Endothelial cell (in vitro differentiated cells): Measurements from ENCODE around the gene RRAGC. TPM values are rescaled to one million over a fixed set of nuclear protein-coding genes. Genes with fewer than 3 reads are reported as not detected.
"Not testable (repeated sequence)": the region's sequence is repeated elsewhere in the genome, so short reads cannot be mapped to it uniquely, and the experiment has no call there.

Experiments used
- DNase-seq: peaks from one replicate; pipeline ENCODE4 v3.0.0; 2021; ENCODE audit warnings: low spot score
- H3K27ac Mint-ChIP-seq: one replicate; pipeline ENCODE4 v1.8.0; 2021; ENCODE audit warnings: mixed read lengths, inconsistent platforms; ENCODE audit not compliant: unreplicated experiment
- H3K27me3 Mint-ChIP-seq: one replicate; pipeline ENCODE4 v1.8.0; 2021; ENCODE audit warnings: mild to moderate bottlenecking, moderate library complexity, mixed read lengths, inconsistent platforms; ENCODE audit not compliant: unreplicated experiment
- H3K36me3 Mint-ChIP-seq: one replicate; pipeline ENCODE4 v1.8.0; 2021; ENCODE audit warnings: mild to moderate bottlenecking, low read depth, mixed read lengths, inconsistent platforms; ENCODE audit not compliant: unreplicated experiment
- H3K4me1 Mint-ChIP-seq: one replicate; pipeline ENCODE4 v1.8.0; 2021; ENCODE audit warnings: mild to moderate bottlenecking, mixed read lengths, inconsistent platforms; ENCODE audit not compliant: unreplicated experiment
- H3K4me3 Mint-ChIP-seq: one replicate; pipeline ENCODE4 v1.8.0; 2021; ENCODE audit warnings: mild to moderate bottlenecking, mixed read lengths, inconsistent platforms; ENCODE audit not compliant: unreplicated experiment
- H3K9me3 Mint-ChIP-seq: one replicate; pipeline ENCODE4 v1.8.0; 2021; ENCODE audit warnings: mixed read lengths, inconsistent platforms; ENCODE audit not compliant: unreplicated experiment
- CTCF ChIP-seq: fragments of 200-600 bp; sonication (generic); IDR thresholded peaks from one replicate; pipeline ENCODE4 v1.5.0; 2021; ENCODE audit warnings: antibody characterized with exemption; ENCODE audit not compliant: unreplicated experiment
- total RNA-seq: library from RNA; stranded (reverse); fragmentation: NEBNext Ultra II Directional; extraction: Animal tissue kit (Norgen Biotek cat#: 25700); gene quantifications from one replicate; pipeline ENCODE4 v1.2.1, GENCODE V29; 2021; ENCODE audit not compliant: unreplicated experiment

RRAGC gene
- total RNA-seq, 1 donor from 2014 or later = 27.3 TPM

DNA sequence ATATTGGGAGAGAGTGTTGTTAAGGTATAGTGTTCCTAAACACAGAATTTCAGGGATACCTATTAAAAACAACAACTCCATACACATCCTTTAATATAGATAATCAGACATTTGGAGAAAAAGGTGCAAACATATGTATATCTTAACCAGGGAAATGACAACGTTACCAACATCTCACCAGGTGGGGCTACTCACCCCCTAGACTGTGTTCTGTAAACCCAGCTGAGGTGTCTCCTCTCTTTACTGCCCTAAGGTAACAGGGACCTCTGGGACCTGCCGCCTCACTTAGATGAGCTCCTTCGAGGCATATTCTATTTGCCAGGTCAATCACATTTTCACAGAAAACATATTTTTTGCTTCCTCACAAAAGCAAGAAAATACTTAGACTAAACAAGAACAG, 13.4 kb downstream of the RRAGC start:
- no peaks in the 10 kb centered on the region for H3K27me3 Mint-ChIP-seq
- no peaks in the 10 kb centered on the region for H3K9me3 Mint-ChIP-seq
- no peak overlapping the region for H3K27ac Mint-ChIP-seq
- peaks cover 24% of the 10 kb centered on the region for H3K36me3 Mint-ChIP-seq
- TF ChIP-seq CTCF = no peak
- no peaks in the 10 kb centered on the region for H3K4me1 Mint-ChIP-seq
- H3K4me3 Mint-ChIP-seq = no peak overlapping the region
- no peak for DNase-seq

DNA sequence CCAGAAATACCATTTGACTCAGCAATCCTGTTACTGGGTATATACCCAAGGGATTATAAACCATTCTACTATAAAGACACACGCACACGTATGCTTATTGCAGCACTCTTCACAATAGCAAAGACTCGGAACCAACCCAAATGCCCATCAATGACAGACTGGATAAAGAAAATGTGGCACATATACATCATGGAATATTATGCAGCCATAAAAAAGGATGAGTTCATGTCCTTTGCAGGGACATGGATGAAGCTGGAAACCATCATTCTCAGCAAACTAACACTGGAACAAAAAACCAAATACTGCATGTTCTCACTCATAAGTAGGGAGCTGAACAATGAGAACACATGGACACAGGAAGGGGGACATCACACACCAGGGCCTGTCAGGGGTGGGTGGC, 14.5 kb downstream of the RRAGC start:
- H3K27ac Mint-ChIP-seq, H3K4me1 Mint-ChIP-seq, H3K27me3 Mint-ChIP-seq, H3K9me3 Mint-ChIP-seq, DNase-seq: not testable (repeated sequence)
- peak overlapping the region; percentile 65 for H3K4me3 Mint-ChIP-seq
- H3K36me3 Mint-ChIP-seq = peaks cover 28% of the 10 kb centered on the region

GRCh38 chr1:38840281-38840680, 19.3 kb downstream of the RRAGC start:
- Mint-ChIP-seq H3K27ac (peak overlapping the region; percentile 1), H3K9me3 (no peaks in the 10 kb centered on the region), H3K4me3 (no peak overlapping the region), H3K27me3 (no peaks in the 10 kb centered on the region), H3K4me1 (peaks cover 6% of the 10 kb centered on the region), H3K36me3 (peaks cover 27% of the 10 kb centered on the region)
- no peak for TF ChIP-seq CTCF
- no peak for DNase-seq

- Mint-ChIP-seq H3K27me3 (no peaks in the 10 kb centered on the region), H3K27ac (no peak overlapping the region), H3K36me3 (peaks cover 18% of the 10 kb centered on the region), H3K4me1 (peaks cover 6% of the 10 kb centered on the region), H3K4me3 (no peak overlapping the region), H3K9me3 (no peaks in the 10 kb centered on the region)
- DNase-seq = no peak
- TF ChIP-seq CTCF = no peak
These were observed 20.2 kb downstream of the RRAGC start for GRCh38 chr1:38839363-38839762.

- not testable (repeated sequence) for H3K9me3 Mint-ChIP-seq, H3K27ac Mint-ChIP-seq, H3K4me3 Mint-ChIP-seq, DNase-seq, H3K27me3 Mint-ChIP-seq
- H3K36me3 Mint-ChIP-seq = peaks cover 12% of the 10 kb centered on the region
- peaks cover 13% of the 10 kb centered on the region for H3K4me1 Mint-ChIP-seq
These were observed 23.3 kb downstream of the RRAGC start for GRCh38 chr1:38836316-38836715.

DNA sequence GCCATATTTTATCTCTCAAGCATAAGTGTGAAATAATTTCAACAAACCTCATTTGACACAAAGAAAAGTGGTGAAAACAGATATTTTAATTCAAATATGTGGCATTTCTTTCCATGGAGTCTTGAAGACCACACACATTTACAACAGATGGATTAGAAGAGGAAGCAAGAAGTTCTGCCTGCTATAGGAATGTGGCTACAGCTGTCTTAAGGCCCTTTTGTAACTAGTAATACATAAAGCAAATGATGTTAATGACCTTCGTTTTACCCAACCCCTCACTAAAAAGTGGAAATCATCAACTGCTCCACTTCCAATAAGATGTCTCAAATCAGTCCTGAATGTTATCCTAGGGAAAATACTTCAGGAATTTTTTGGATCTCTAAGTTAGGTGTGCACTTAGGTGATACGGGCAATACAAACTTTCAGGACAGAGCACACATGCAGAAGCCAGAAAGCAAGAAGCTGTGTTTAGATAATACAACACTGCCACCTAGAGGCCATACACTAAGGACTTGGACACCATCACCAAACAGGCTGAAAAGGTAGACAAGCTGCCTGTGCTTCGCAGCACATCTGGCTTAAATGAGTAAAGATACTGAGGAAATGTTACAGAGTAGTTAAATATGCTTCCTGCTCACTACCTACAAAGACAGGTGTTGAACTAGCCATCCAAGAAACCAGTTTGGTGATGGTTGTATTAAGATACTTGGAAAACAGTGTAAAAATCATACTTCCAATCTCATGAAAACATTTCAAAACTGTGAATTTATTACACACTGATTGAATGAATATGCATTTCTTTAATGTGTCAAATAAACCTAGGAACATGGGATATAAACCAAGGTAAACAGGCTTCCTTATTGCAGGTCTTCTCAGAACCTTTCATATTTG, 24.4 kb downstream of the RRAGC start:
- peak; percentile 87 for TF ChIP-seq CTCF
- H3K27ac Mint-ChIP-seq = no peak overlapping the region
- peak; percentile 68 for DNase-seq
- H3K4me1 Mint-ChIP-seq = peaks cover 7% of the 10 kb centered on the region
- H3K9me3 Mint-ChIP-seq = no peaks in the 10 kb centered on the region
- peaks cover 8% of the 10 kb centered on the region for H3K36me3 Mint-ChIP-seq
- no peak overlapping the region for H3K4me3 Mint-ChIP-seq
- peaks cover 4% of the 10 kb centered on the region for H3K27me3 Mint-ChIP-seq
